Epithelial cell of prostate (primary cell): ENCODE results near the gene NKD1.

Source experiments
- DNase-seq: peaks from one replicate; pipeline ENCODE4 v3.0.0-alpha.2; 2011; ENCODE audit warnings: low read depth, low spot score
- H3K27ac ChIP-seq: fragments of 450-650 bp; 2 replicates; pipeline ENCODE4 v1.5.1; 2017; ENCODE audit warnings: mild to moderate bottlenecking

The NKD1 gene

DNA sequence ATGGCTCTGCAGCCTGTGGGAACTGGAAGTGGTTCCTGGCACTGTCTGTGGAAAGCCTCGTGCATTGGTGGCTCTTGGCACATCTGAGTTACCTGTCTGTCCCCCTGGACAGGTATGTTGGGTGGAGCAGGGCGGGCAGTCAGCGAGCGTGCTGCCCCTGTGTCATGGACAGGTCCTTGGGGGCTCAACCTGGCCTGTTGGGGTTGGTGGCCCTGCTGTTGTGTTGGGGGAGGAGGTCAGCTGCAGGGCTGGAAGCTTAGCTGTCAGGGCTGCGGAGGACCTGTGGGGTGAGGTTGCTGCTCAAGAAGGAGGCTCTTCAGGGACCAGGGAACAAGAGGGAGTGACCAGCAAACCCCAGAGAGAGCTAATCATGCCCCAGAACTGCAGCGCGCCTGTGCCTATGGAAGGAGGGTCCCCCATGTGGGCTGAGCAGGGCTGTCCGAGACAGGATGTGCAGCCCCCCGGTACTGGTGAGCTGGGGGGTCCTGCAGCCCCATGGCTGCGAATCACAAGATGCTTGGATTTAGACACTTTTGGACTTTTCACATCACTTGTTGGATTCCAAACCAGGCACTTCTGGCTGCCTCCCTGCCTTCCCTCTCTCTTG lies 7.2 kb downstream of the NKD1 start:
- DNase-seq: no peak
- no peak overlapping the region for H3K27ac ChIP-seq

GRCh38 chr16:50555952-50556673 lies 7.9 kb downstream of the NKD1 start:
- no peak for DNase-seq

DNA sequence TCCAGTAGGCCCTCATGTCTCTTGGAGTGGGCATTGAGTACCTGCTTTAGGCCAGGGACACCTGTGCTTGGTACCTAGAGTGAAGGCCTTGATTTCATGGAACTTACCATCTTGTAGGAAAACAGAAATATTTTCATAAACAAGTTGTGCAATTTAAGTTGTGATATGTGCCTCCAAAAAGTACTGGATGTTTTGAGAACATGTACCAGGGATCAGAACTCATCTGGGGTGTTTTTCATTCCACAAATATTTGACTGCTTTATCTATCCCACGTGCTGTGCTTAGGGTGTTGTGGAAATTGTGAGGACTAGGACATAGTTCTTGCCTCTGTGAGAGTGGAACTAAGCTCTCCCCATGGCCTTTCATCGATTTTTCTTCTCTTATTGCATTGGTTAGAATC lies 8.8 kb downstream of the NKD1 start:
- DNase-seq: no peak
- no peak overlapping the region for H3K27ac ChIP-seq

More at GRCh38 chr16:50555952-50556673, 7.9 kb downstream of the NKD1 start:
- no peak overlapping the region for H3K27ac ChIP-seq

GRCh38 chr16:50558913-50559312 lies 10.7 kb downstream of the NKD1 start:
- no peak overlapping the region for H3K27ac ChIP-seq
- no peak for DNase-seq

DNA sequence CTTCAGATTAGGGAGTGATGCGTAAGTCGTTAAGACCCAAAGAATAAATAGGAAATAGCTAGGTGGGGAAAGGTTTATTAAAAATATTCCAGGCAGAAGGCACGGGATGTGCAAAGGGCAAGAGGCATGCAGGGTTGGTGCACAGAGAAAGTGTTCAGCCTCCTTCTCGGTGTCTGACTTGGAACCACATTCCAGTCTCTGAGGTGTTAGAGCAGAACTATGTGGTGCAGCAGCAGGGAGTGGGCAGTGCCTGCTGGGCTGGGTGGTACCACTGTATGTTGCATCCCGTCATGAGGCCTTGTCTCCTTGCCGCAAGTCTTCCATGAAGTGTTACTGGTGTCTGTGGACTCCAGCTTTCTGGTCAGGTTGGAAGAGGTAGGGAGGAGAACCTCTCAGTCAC lies 11.1 kb downstream of the NKD1 start:
- H3K27ac ChIP-seq: no peak overlapping the region
- no peak for DNase-seq

DNA sequence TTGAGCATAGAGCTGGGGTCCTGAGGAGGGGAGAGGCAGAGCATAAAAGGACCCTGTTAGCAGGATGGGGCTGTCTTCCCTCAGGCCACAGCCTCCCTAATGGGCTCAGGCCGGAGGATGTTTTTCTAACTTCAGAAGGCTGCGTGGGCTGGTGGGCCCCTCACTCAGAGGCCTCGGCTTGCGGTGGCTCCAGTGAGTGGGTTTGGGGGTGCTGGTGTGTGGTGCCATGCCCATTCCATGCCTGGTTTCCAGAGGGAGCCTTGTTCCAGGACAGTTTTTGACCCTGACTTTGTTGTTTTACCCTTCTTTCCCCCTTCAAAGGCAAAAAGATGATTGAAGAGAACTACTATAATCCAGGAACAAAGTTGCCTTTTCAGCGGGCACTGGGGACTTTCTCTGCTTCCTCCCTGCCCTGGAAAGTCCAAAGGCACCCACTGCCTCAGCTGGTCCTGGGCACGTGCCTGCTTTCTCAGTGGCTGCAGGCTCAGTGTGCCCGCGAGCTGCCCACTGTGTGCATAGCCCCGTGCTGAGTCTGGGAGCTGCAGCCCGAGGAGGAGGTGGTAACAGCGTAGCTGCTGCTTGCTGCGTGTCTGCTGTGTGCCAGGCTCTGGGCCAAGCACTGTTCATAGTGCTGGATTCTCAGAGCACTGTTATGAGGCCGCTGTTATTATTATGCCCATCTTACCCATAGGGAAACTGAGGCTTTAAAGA lies 11.8 kb downstream of the NKD1 start:
- no peak overlapping the region for H3K27ac ChIP-seq
- DNase-seq: no peak

GRCh38 chr16:50560903-50561863 lies 13.0 kb downstream of the NKD1 start:
- no peak overlapping the region for H3K27ac ChIP-seq
- no peak for DNase-seq

- no peak for DNase-seq
- H3K27ac ChIP-seq: no peak overlapping the region
Observed at GRCh38 chr16:50562657-50563056, 14.5 kb downstream of the NKD1 start.

DNA sequence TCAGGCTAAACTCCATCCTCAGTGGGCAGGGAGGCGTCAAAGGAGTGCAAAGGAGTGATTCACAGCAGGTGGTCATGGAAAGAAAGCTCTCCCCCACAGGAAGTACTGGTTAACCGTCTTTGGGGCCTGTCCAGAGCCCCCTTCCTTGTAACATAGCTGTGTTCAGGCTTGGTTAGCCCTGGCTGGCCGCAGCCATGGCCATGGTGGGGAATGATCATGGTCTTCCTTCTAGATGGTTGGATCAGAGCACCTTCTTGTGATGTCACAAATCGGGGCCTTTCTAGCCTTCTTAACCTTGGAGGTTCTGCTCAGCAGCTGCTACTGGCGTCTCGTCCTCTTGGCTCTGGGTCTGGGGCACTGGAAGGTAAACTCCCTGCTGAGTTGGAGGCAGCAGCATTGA lies 15.8 kb downstream of the NKD1 start:
- H3K27ac ChIP-seq: no peak overlapping the region
- no peak for DNase-seq

DNA sequence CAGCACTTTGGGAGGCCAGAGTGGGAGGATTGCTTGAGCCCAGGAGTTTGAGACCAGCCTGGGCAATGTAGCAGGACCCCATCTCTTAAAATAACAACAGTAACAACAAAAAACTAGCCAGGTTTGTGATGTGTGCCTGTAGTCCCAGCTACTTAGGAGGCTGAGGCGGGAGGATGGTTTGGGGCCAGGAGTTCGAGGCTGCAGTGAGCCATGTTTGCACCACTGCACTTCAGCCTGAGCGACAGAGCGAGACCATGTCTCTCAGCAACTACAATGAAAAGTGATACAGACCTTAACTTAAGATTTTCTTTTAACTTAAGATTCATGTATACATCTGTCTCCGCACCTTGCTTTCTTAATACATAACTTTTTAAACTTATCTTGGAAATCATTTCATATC lies 17.2 kb downstream of the NKD1 start:
- H3K27ac ChIP-seq: no peak overlapping the region
- DNase-seq: no peak

GRCh38 chr16:50566014-50566962 lies 18.1 kb downstream of the NKD1 start:
- DNase-seq: no peak
- H3K27ac ChIP-seq: no peak overlapping the region

DNA sequence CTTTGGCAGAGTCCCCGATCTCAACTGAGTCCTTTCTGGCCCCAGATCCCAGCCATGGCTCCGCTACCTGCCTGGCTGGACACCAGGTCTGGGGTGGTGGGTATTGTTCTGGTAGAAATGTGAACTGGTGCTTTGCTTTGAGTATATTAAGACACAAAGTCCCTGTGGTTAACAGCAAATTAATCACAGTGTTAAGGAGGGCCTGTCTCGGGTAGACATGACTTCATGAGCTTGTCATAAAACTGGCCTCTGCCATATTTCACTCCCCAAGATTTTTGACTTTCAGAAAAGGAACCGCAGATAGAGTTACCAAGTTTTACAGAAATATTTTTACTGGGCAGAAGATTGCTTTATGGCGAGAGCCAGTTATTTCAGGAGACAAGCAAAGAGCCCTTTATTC lies 19.5 kb downstream of the NKD1 start:
- DNase-seq: no peak
- no peak overlapping the region for H3K27ac ChIP-seq

DNA sequence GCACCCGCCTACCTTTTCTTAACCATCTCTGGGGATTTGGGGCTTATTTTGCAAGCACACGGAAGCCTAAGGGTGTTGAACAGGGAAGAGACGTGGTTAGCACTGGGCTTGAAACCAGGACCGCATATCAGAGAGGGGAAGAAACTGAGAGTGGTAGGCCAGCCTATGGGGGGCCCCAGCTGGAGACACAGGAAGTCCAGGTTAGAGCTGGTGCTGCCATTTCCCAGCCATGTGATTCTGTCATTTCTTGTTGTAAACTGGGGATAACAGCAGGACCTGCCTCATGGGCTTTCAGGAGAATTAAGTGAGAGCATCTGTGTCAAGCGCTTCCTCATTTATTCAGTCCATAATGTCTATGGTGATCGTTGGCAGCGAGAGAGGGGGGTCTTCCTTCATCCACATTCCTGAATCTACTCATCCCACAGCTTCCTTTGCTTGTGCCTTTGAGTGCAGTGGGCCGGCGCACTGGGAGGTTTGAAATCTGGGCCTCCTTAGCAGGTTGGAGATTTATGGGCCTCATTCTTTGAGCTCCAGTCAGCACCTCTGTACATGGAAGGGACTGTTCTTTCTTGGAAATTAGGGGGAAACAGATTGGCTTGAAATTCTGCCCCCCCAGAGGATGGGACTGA lies 20.1 kb downstream of the NKD1 start:
- DNase-seq: no peak
- H3K27ac ChIP-seq: no peak overlapping the region

DNA sequence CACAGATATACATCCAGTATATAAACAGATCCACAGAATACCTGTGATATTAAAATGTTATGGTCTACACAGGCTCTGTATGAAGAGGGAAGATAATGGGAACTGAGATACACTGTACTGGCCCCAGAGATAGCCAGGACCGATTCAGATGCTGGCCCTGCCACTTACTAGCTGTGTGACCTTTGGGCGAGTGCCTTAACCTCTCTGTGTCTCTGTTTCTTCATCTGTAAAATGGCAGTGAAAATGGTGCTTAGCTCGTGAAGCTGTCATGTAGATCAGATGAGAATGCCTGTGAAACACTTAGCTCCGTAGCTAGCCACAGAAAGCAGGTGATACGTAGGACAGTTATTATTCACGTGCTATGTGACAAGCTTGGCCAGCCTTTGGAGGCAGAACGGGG lies 22.2 kb downstream of the NKD1 start:
- H3K27ac ChIP-seq: no peak overlapping the region
- no peak for DNase-seq

DNA sequence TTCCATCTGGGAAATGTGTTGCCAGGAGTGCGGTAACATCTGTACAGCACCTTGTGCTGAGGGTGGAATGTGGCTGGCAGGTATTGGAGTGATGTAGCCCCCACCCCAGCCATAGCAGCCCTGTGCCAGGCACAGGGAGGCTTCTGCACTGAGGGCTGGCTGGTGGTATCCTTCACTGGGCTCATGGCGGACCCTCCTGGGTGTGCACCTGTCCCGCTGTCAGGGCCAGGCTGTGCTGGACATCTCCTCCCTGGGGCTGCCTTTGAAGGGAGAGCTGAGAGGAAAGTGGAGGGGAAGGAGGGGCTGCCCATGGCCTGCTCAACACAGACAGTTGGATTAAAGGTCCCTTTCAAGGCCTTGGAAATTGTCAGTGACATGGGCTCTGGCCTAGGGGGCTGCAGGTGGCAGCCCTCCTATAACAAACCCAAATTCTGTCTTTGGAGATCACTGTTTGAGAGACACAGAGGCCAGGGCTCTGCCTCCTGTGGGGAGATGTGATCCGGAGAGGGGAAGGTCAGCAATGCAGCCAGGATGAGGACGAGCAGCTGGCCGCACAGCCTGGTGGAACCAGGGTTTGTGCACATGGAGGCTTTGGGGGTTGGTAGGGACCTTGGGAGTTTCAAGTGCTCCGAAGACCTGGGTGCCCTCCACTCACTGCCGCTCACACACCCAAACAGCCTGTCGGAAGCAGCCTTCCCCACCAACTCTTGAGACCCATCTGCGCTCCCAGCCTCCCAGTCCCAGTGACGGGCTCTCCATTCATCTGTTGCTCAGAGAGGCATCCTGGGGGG lies 22.8 kb downstream of the NKD1 start:
- no peak for DNase-seq
- no peak overlapping the region for H3K27ac ChIP-seq

GRCh38 chr16:50571786-50572185 lies 23.6 kb downstream of the NKD1 start:
- no peak for DNase-seq
- H3K27ac ChIP-seq: no peak overlapping the region

GRCh38 chr16:50572700-50573099 lies 24.5 kb downstream of the NKD1 start:
- no peak overlapping the region for H3K27ac ChIP-seq
- DNase-seq: no peak

- H3K27ac ChIP-seq: no peak overlapping the region
- DNase-seq: no peak
Observed at GRCh38 chr16:50573279-50573678, 25.1 kb downstream of the NKD1 start.
